ENCODE results near the gene DHDDS. TPM values are rescaled to one million over a fixed set of nuclear protein-coding genes. Genes with fewer than 3 reads are reported as not detected.

DHDDS gene
- total RNA-seq, 1 experiment from 2014 or later: 56.7 TPM

DNA sequence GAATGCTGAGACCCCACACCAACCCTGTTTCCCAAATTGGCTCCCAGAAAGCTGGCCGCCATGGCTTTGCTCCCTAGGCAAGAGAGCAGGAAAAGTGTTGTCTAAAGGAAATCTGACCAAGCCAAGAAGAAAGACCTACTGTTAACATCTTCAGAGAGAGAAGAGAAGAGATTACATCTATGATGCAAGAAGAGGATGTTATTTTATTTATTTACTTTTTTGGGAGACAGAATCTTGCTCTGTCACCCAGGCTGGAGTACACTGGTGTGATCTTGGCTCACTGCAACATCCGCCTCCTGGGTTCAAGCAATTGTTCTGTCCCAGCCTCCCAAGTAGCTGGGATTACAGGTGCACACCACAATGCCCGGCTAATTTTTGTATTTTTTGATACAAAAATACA lies 61.8 kb downstream of the DHDDS start:
- TF ChIP-seq POLR2AphosphoS5 (IDR thresholded peaks at IDR 0.05; ENCODE audit: low read depth, low read length): no peak
- TF ChIP-seq CTCF (IDR thresholded peaks at IDR 0.05): no peak
- no peak for TF ChIP-seq TCF7L2 (IDR thresholded peaks at IDR 0.05; ENCODE audit: low read depth, low read length)
- no peak for TF ChIP-seq SIN3A (IDR thresholded peaks at IDR 0.05; ENCODE audit: borderline replicate concordance, insufficient read depth, low read depth, low read length)
- TF ChIP-seq REST (IDR thresholded peaks at IDR 0.05; ENCODE audit: insufficient read depth in 1 of 2, low read depth in 2 of 2, low read length in 1 of 2): no peak
- Histone ChIP-seq H3K9me3 (ENCODE audit: control insufficient read depth, insufficient read depth, low read depth, low read length) (no peaks in the 10 kb centered on the region), H3K4me1 (ENCODE audit: control insufficient read depth, insufficient read depth, low read length) (no peaks in the 10 kb centered on the region), H3K27me3 (ENCODE audit: control insufficient read depth, insufficient read depth, low read length) (no peaks in the 10 kb centered on the region), H3K4me3 (ENCODE audit: low read depth in 2 of 2, low read length in 2 of 2) (no peak overlapping the region), H3K36me3 (ENCODE audit: control insufficient read depth, insufficient read depth, low read length) (no peaks in the 10 kb centered on the region), H3K27ac (ENCODE audit: low read length) (no peak overlapping the region)
- intact Hi-C loops (cut with micrococcal nuclease; ENCODE audit: unreplicated experiment): no loop called here
- DNase-seq (ENCODE audit: low read depth, low spot score) (no peak), ATAC-seq (no peak)
- BruUV-seq (replicated peaks): no TSS peak
- in situ Hi-C loops (cut with HindIII; ENCODE audit: low pct_unique_long_range_greater_than_20kb, low sequenced_read_pairs): no loop called here
- ChIA-PET CTCF (no interaction called here), POLR2A (no interaction called here)

- H3K27ac ChIP-seq (ENCODE audit: low read length): no peak overlapping the region
- intact Hi-C loops (cut with micrococcal nuclease; ENCODE audit: unreplicated experiment): no loop called here
- no peaks in the 10 kb centered on the region for H3K9me3 ChIP-seq (ENCODE audit: control insufficient read depth, insufficient read depth, low read depth, low read length)
- no peak for ATAC-seq
- in situ Hi-C loops (cut with HindIII; ENCODE audit: low pct_unique_long_range_greater_than_20kb, low sequenced_read_pairs): no loop called here
- DNase-seq (ENCODE audit: low read depth, low spot score): no peak
- no TSS peak for BruUV-seq (replicated peaks)
- peaks cover 9% of the 10 kb centered on the region for H3K4me1 ChIP-seq (ENCODE audit: control insufficient read depth, insufficient read depth, low read length)
- no peak overlapping the region for H3K4me3 ChIP-seq (ENCODE audit: low read depth in 2 of 2, low read length in 2 of 2)
- ChIA-PET CTCF (no interaction called here), POLR2A (interaction anchor here (0.9 kb wide), 1 partner anchor 33 kb away, joined by 6 read pairs; the partner anchor contains the start of gene RPS6KA1)
- no peaks in the 10 kb centered on the region for H3K27me3 ChIP-seq (ENCODE audit: control insufficient read depth, insufficient read depth, low read length)
- no peak for TF ChIP-seq CTCF (IDR thresholded peaks at IDR 0.05)
- no peak for TF ChIP-seq POLR2AphosphoS5 (IDR thresholded peaks at IDR 0.05; ENCODE audit: low read depth, low read length)
- no peak for TF ChIP-seq TCF7L2 (IDR thresholded peaks at IDR 0.05; ENCODE audit: low read depth, low read length)
- TF ChIP-seq SIN3A (IDR thresholded peaks at IDR 0.05; ENCODE audit: borderline replicate concordance, insufficient read depth, low read depth, low read length): no peak
- TF ChIP-seq REST (IDR thresholded peaks at IDR 0.05; ENCODE audit: insufficient read depth in 1 of 2, low read depth in 2 of 2, low read length in 1 of 2): no peak
- H3K36me3 ChIP-seq (ENCODE audit: control insufficient read depth, insufficient read depth, low read length): no peaks in the 10 kb centered on the region
These were observed 64.7 kb downstream of the DHDDS start for GRCh38 chr1:26496861-26497260.
